Liver (tissue), 9 donors: Measurements from ENCODE around the gene NAT9. TPM values are rescaled to one million over a fixed set of nuclear protein-coding genes. Genes with fewer than 3 reads are reported as not detected.
A peak's percentile ranks its signal among the peaks of the same experiment; 100 is the strongest.

Source experiments
- DNase-seq: peaks from one replicate; pipeline ENCODE4 v3.0.0-alpha.2; 2017; ENCODE audit warnings: low spot score
- H3K27ac ChIP-seq, 2 donors: one replicate each; pipeline ENCODE4 v1.7.0; 2013; ENCODE audit warnings: inconsistent platforms in 2 of 2, low read length in 2 of 2, control low read depth in 1 of 2, low read depth in 1 of 2, mild to moderate bottlenecking in 1 of 2
- H3K27me3 ChIP-seq, 4 donors: one replicate each; pipeline versions ENCODE4 v1.6.1 to v1.7.0; 2013; ENCODE audit warnings: low read length in 3 of 4, inconsistent platforms in 1 of 4, mild to moderate bottlenecking in 1 of 4, moderate library complexity in 1 of 4; ENCODE audit not compliant: control insufficient read depth in 4 of 4, insufficient read depth in 4 of 4
- H3K36me3 ChIP-seq, 4 donors: one replicate each; pipeline versions ENCODE4 v1.6.1 to v1.7.0; 2013; ENCODE audit warnings: low read length in 3 of 4, mild to moderate bottlenecking in 3 of 4, low read depth in 1 of 4, moderate library complexity in 1 of 4; ENCODE audit not compliant: control insufficient read depth in 4 of 4, insufficient read depth in 3 of 4
- H3K4me1 ChIP-seq, 4 donors: one replicate each; pipeline versions ENCODE4 v1.6.1 to v1.7.0; 2013; ENCODE audit warnings: low read length in 3 of 4, mild to moderate bottlenecking in 3 of 4, moderate library complexity in 1 of 4; ENCODE audit not compliant: control insufficient read depth in 4 of 4, insufficient read depth in 4 of 4
- H3K4me3 ChIP-seq, 3 donors: one replicate each; pipeline versions ENCODE4 v1.6.1 to v1.7.0; 2013; ENCODE audit warnings: low read length in 3 of 3, control low read depth in 1 of 3, low read depth in 1 of 3, mild to moderate bottlenecking in 1 of 3
- H3K9ac ChIP-seq, 2 donors: one replicate each; pipeline ENCODE4 v1.7.0; 2013; ENCODE audit warnings: low read length in 2 of 2, mild to moderate bottlenecking in 2 of 2, moderate library complexity in 2 of 2, control low read depth in 1 of 2, low read depth in 1 of 2
- H3K9me3 ChIP-seq, 4 donors: one replicate each; pipeline versions ENCODE4 v1.6.1 to v1.7.0; 2013; ENCODE audit warnings: low read length in 3 of 4; ENCODE audit not compliant: control insufficient read depth in 4 of 4
- CTCF ChIP-seq: fragments of 150-350 bp; IDR thresholded peaks from 2 replicates; pipeline ENCODE4 v1.5.1; 2017; ENCODE audit warnings: improper control_type of control experiment, low read depth, low read length; ENCODE audit not compliant: missing input control
- EGR1 ChIP-seq, 2 donors: IDR thresholded peaks; 2 replicates each; pipeline ENCODE4 v1.6.1; 2016 to 2018; ENCODE audit warnings: antibody characterized with exemption in 2 of 2, low read depth in 2 of 2
- FOXA1 ChIP-seq: IDR thresholded peaks from 2 replicates; pipeline ENCODE4 v1.6.1; 2016; ENCODE audit warnings: antibody characterized with exemption
- FOXA2 ChIP-seq: IDR thresholded peaks from 2 replicates; pipeline ENCODE4 v1.6.1; 2016; ENCODE audit warnings: antibody characterized with exemption
- GABPA ChIP-seq, 2 donors: IDR thresholded peaks in 1 of 2; conservative IDR thresholded peaks in 1 of 2; 2 replicates each; pipeline ENCODE4 v1.6.1; 2016; ENCODE audit warnings: antibody characterized with exemption in 2 of 2, mild to moderate bottlenecking in 1 of 2, moderate library complexity in 1 of 2
- HNF4A ChIP-seq, 2 donors: conservative IDR thresholded peaks; 2 replicates each; pipeline ENCODE4 v1.6.1; 2016; ENCODE audit warnings: antibody characterized with exemption in 2 of 2, mild to moderate bottlenecking in 2 of 2
- HNF4G ChIP-seq: IDR thresholded peaks from 2 replicates; pipeline ENCODE4 v1.6.1; 2016; ENCODE audit warnings: antibody characterized with exemption
- JUND ChIP-seq, 2 donors: IDR thresholded peaks; 2 replicates each; pipeline ENCODE4 v1.6.1; 2016; ENCODE audit warnings: antibody characterized with exemption in 2 of 2
- MAX ChIP-seq: IDR thresholded peaks from 2 replicates; pipeline ENCODE4 v1.6.1; 2016; ENCODE audit warnings: antibody characterized with exemption
- NR2F2 ChIP-seq: IDR thresholded peaks from 2 replicates; pipeline ENCODE4 v1.6.1; 2016; ENCODE audit warnings: antibody characterized with exemption
- RAD21 ChIP-seq, 2 donors: IDR thresholded peaks; 2 replicates each; pipeline ENCODE4 v1.6.1; 2016; ENCODE audit warnings: antibody characterized with exemption in 2 of 2, mild to moderate bottlenecking in 2 of 2
- RXRA ChIP-seq, 2 donors: IDR thresholded peaks; 2 replicates each; pipeline ENCODE4 v1.6.1; 2017 to 2018; ENCODE audit warnings: antibody characterized with exemption in 2 of 2, mild to moderate bottlenecking in 1 of 2
- SP1 ChIP-seq: IDR thresholded peaks from 2 replicates; pipeline ENCODE4 v1.6.1; 2018; ENCODE audit warnings: antibody characterized with exemption, mild to moderate bottlenecking
- TAF1 ChIP-seq: conservative IDR thresholded peaks from 2 replicates; pipeline ENCODE4 v1.6.1; 2016; ENCODE audit warnings: antibody characterized with exemption, mild to moderate bottlenecking
- YY1 ChIP-seq: IDR thresholded peaks from 2 replicates; pipeline ENCODE4 v1.6.1; 2016; ENCODE audit warnings: antibody characterized with exemption, mild to moderate bottlenecking
- WGBS: extraction: QIAGEN DNeasy Blood & Tissue Kit; methylation state at CpG from one replicate; pipeline ENCODE4 v1.1.7; 2013; 5-methylcytosine and 5-hydroxymethylcytosine counted together
- polyA plus RNA-seq, 2 donors: library from polyadenylated mRNA; stranded (reverse) in 1 of 2; unstranded in 1 of 2; fragments of 200-250 nt in 1 of 2; fragments of >200 nt in 1 of 2; fragmentation: Nextera tagmentation in 1 of 2; extraction: Ambion mirVana in 1 of 2; gene quantifications; one replicate each; pipeline versions ENCODE4 v1.2.1 to v1.2.3, GENCODE V29; 2013 to 2015
- total RNA-seq, 2 donors: library from RNA; depleted of rRNA; stranded (reverse); fragments of >200 nt; gene quantifications; one replicate each; pipeline ENCODE4 v1.2.3, GENCODE V29; 2014
- TF ChIP-seq, protein P1 (sequence below): IDR thresholded peaks from 2 replicates; pipeline ENCODE4 v1.6.1; 2016; ENCODE audit warnings: antibody characterized with exemption, mild to moderate bottlenecking
- TF ChIP-seq, protein P2 (sequence below): IDR thresholded peaks from 2 replicates; pipeline ENCODE4 v1.6.1; 2016; ENCODE audit warnings: antibody characterized with exemption
- TF ChIP-seq, protein P3 (sequence below): IDR thresholded peaks from 2 replicates; pipeline ENCODE4 v1.6.1; 2016; ENCODE audit warnings: antibody characterized with exemption
- donor health status: healthy.
- donor health status: healthy.
- donor health status: healthy.
- donor health status: healthy.
- donor health status: healthy.

The NAT9 gene
- total and polyA plus RNA-seq, 4 donors: 8.1 to 25.5 (median 17.1) TPM

DNA sequence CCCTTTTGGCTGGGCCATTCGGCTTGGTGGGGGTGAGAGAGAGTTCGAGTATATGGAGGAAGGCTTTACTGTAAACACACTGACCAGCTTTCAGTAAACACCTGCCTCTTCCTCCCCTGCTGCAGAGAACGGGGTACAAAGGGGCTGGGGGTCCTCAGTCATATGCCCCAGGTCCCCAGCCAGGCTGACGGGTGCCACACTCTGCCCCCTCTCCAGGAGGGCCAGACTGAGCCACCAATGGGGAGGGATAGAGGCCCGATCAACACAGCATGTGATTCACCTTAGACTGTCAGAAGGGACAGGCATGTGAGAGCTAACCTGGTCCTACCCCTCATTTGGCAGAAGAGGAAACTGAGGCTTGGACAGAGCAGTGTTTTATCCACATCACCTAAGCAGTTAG is 14.7 kb downstream of the NAT9 start:
- H3K9ac ChIP-seq: no peak overlapping the region
- 46% methylated on average over 5 of the region's 5 CpGs for WGBS
- no peak for DNase-seq
- H3K27ac ChIP-seq: peak overlapping the region; percentile 51 to 75
- H3K4me3 ChIP-seq: no peak overlapping the region
- no peaks in the 10 kb centered on the region for H3K9me3 ChIP-seq
- H3K27me3 ChIP-seq: no peaks in the 10 kb centered on the region
- TF ChIP-seq JUND (IDR thresholded peaks at IDR 0.05): no peak
- no peak for TF ChIP-seq FOXA2
- no peak for TF ChIP-seq TAF1
- TF ChIP-seq FOXA1: no peak
- TF ChIP-seq HNF4A (conservative IDR thresholded peaks at IDR 0.05): no peak
- no peak for TF ChIP-seq GABPA (IDR thresholded peaks at IDR 0.05 in 1 of 2, conservative IDR thresholded peaks at IDR 0.05 in 1 of 2)
- TF ChIP-seq RAD21 (IDR thresholded peaks at IDR 0.05): no peak
- H3K4me1 ChIP-seq: peaks cover 59 to 99% (median 90%) of the 10 kb centered on the region in 4 donors
- H3K36me3 ChIP-seq: no peaks in the 10 kb centered on the region

DNA sequence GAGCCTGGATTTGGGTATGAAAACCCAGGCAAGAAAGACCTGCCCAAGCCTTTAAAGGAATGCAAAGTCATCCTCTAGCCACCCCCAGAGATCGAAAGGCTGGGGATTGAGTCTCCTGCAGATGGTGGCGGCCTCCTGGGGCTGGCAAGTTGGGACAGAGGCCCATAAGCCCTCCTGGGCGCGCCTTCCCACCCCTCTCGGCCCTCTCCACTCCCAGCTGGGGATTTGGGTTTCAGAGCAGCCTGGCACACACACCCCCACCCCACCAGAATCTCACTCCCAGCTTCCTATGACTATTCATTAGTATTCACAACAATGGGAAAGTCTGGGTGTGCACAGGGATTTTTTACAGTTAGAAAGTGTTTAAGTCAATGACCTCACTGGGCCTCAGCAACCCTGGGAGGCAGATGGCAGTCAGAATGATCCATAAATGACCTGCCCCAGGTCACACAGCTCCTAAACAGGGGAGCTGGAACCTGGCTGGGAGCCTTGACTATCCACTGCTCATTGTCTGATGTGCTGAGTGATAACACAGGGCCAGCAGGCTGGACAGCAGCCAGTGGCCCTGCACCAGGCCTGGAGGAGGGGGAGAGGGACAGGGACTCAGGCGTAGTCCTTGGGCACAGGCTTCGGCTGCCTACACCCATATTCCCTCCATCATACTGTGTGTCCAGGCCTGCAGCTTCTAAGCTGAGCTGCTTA is 15.6 kb downstream of the NAT9 start:
- Histone ChIP-seq H3K36me3 (no peaks in the 10 kb centered on the region), H3K4me3 (no peak overlapping the region), H3K27me3 (no peaks in the 10 kb centered on the region), H3K9me3 (no peaks in the 10 kb centered on the region), H3K27ac (peak overlapping the region; percentile 51 to 75), H3K9ac (no peak overlapping the region), H3K4me1 (peaks cover 57 to 97% (median 85%) of the 10 kb centered on the region in 4 donors)
- no peak for DNase-seq
- TF ChIP-seq HNF4A (conservative IDR thresholded peaks at IDR 0.05) (peak; percentile 64 to 89), JUND (IDR thresholded peaks at IDR 0.05) (peak in 1 of 2 donors; percentile 73), YY1 (peak; percentile 45), HNF4G (no peak), RAD21 (IDR thresholded peaks at IDR 0.05) (peak in 1 of 2 donors; percentile 42), CTCF (no peak), RXRA (IDR thresholded peaks at IDR 0.05) (peak; percentile 91 to 96), GABPA (IDR thresholded peaks at IDR 0.05 in 1 of 2, conservative IDR thresholded peaks at IDR 0.05 in 1 of 2) (peak in 1 of 2 donors; percentile 37), FOXA2 (peak; percentile 48), EGR1 (IDR thresholded peaks at IDR 0.05; ENCODE audit: low read depth in 2 of 2) (no peak), TAF1 (no peak), FOXA1 (no peak), NR2F2 (peak; percentile 57), SP1 (peak; percentile 78), MAX (peak; percentile 67)
- TF ChIP-seq, protein P1, sequence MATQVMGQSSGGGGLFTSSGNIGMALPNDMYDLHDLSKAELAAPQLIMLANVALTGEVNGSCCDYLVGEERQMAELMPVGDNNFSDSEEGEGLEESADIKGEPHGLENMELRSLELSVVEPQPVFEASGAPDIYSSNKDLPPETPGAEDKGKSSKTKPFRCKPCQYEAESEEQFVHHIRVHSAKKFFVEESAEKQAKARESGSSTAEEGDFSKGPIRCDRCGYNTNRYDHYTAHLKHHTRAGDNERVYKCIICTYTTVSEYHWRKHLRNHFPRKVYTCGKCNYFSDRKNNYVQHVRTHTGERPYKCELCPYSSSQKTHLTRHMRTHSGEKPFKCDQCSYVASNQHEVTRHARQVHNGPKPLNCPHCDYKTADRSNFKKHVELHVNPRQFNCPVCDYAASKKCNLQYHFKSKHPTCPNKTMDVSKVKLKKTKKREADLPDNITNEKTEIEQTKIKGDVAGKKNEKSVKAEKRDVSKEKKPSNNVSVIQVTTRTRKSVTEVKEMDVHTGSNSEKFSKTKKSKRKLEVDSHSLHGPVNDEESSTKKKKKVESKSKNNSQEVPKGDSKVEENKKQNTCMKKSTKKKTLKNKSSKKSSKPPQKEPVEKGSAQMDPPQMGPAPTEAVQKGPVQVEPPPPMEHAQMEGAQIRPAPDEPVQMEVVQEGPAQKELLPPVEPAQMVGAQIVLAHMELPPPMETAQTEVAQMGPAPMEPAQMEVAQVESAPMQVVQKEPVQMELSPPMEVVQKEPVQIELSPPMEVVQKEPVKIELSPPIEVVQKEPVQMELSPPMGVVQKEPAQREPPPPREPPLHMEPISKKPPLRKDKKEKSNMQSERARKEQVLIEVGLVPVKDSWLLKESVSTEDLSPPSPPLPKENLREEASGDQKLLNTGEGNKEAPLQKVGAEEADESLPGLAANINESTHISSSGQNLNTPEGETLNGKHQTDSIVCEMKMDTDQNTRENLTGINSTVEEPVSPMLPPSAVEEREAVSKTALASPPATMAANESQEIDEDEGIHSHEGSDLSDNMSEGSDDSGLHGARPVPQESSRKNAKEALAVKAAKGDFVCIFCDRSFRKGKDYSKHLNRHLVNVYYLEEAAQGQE: peak; percentile 83
- TF ChIP-seq, protein P2, sequence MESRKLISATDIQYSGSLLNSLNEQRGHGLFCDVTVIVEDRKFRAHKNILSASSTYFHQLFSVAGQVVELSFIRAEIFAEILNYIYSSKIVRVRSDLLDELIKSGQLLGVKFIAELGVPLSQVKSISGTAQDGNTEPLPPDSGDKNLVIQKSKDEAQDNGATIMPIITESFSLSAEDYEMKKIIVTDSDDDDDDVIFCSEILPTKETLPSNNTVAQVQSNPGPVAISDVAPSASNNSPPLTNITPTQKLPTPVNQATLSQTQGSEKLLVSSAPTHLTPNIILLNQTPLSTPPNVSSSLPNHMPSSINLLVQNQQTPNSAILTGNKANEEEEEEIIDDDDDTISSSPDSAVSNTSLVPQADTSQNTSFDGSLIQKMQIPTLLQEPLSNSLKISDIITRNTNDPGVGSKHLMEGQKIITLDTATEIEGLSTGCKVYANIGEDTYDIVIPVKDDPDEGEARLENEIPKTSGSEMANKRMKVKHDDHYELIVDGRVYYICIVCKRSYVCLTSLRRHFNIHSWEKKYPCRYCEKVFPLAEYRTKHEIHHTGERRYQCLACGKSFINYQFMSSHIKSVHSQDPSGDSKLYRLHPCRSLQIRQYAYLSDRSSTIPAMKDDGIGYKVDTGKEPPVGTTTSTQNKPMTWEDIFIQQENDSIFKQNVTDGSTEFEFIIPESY: no peak
- TF ChIP-seq, protein P3, sequence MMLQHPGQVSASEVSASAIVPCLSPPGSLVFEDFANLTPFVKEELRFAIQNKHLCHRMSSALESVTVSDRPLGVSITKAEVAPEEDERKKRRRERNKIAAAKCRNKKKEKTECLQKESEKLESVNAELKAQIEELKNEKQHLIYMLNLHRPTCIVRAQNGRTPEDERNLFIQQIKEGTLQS: no peak
- WGBS: 49% methylated on average over 7 of the region's 7 CpGs
